K562 (cell line): ENCODE data around the gene DTX4. TPM values are rescaled to one million over a fixed set of nuclear protein-coding genes. Genes with fewer than 3 reads are reported as not detected.

Experiments
- ATAC-seq: fragments of 200-7000 bp; cut with Tn5 transposase; 3 replicates; pipeline ENCODE4 v1.9.1; 2020; ENCODE audit warnings: moderate library complexity
- BruUV-seq: library from RNA; stranded (reverse); fragments of 400-500 nt; replicated peaks from 2 replicates; lab custom pipeline; 2021; lab: Mats Ljungman, UMichigan
- CTCF ChIA-PET: fragments of 300-600 bp; formaldehyde crosslinking; extraction: SDS; loops from one replicate; lab custom pipeline; 2021; ENCODE audit warnings: low intra/inter-chr PET ratio; lab: Yijun Ruan, JAX
- POLR2A ChIA-PET: fragments of 300-600, 350-650 bp; sonication (Branson Sonifier 250); formaldehyde crosslinking; extraction: SDS; loops from one replicate; lab custom pipeline; 2021; ENCODE audit warnings: antibody characterized with exemption, inconsistent platforms; lab: Yijun Ruan, JAX
- DNase-seq, 4 experiments: peaks; one replicate each; pipeline versions ENCODE4 v3.0.0 to v3.0.0-alpha.2; 2011 to 2018; ENCODE audit warnings: low spot score in 3 of 4, mixed read lengths in 3 of 4; ENCODE audit errors: extremely low read depth in 1 of 4
- FAIRE-seq: peaks from 2 replicates; lab custom pipeline; 2011; peaks lifted over from hg19 to GRCh38; lab: Jason Lieb, UNC
- H2AFZ ChIP-seq: 2 replicates; pipeline ENCODE4 v1.6.0; 2011; ENCODE audit warnings: low read depth, low read length, control low read depth, inconsistent platforms
- H3K27ac ChIP-seq: fragments of 200-600 bp; 3 replicates; pipeline ENCODE4 v1.8.0; 2011; ENCODE audit warnings: low read depth, mild to moderate bottlenecking, control low read depth, inconsistent platforms, low read length, moderate library complexity, mixed read lengths; ENCODE audit errors: extremely low read depth
- H3K27me3 ChIP-seq, 2 experiments: fragments of 300-600 bp in 1 of 2; 2 replicates in 1 of 2; 3 replicates in 1 of 2; pipeline versions ENCODE4 v1.6.0 to v1.8.0; 2011; ENCODE audit warnings: inconsistent platforms in 2 of 2, low read length in 2 of 2, mild to moderate bottlenecking in 1 of 2, mixed read lengths in 1 of 2, moderate library complexity in 1 of 2; ENCODE audit not compliant: control insufficient read depth in 2 of 2, insufficient read depth in 2 of 2
- H3K36me3 ChIP-seq: fragments of 300-600 bp; 3 replicates; pipeline ENCODE4 v1.8.0; 2011; ENCODE audit warnings: mild to moderate bottlenecking, low read length, inconsistent platforms; ENCODE audit not compliant: control insufficient read depth, insufficient read depth
- H3K4me1 ChIP-seq, 2 experiments: fragments of 200-600 bp in 1 of 2; replicated peaks in 1 of 2; 2 replicates in 1 of 2; 3 replicates in 1 of 2; pipeline versions ENCODE4 v1.5.1 to v1.8.0; 2011; ENCODE audit warnings: inconsistent platforms in 2 of 2, low read length in 2 of 2, mild to moderate bottlenecking in 1 of 2, mixed read lengths in 1 of 2, moderate library complexity in 1 of 2; ENCODE audit not compliant: control insufficient read depth in 2 of 2, insufficient read depth in 2 of 2
- H3K4me2 ChIP-seq: 2 replicates; pipeline ENCODE4 v1.6.1; 2011; ENCODE audit warnings: low read length, control low read depth, inconsistent platforms, mixed read lengths; ENCODE audit not compliant: insufficient read depth
- H3K4me3 ChIP-seq: fragments of 200-600 bp; sonication (generic), shearing (Covaris generic); 2 replicates; pipeline ENCODE4 v1.5.1; 2016; ENCODE audit warnings: control low read depth, inconsistent platforms
- H3K79me2 ChIP-seq: fragments of 200-600 bp; 3 replicates; pipeline ENCODE4 v1.8.0; 2011; ENCODE audit warnings: low read length, inconsistent platforms; ENCODE audit not compliant: control insufficient read depth, insufficient read depth
- H3K9ac ChIP-seq, 2 experiments: 2 replicates each; pipeline versions ENCODE4 v1.6.0 to v1.6.1; 2011; ENCODE audit warnings: low read depth in 2 of 2, low read length in 2 of 2, control low read depth in 1 of 2, inconsistent platforms in 1 of 2, mild to moderate bottlenecking in 1 of 2, mixed read lengths in 1 of 2; ENCODE audit not compliant: insufficient read depth in 1 of 2
- H3K9me1 ChIP-seq: one replicate; pipeline ENCODE4 v1.6.0; 2011; ENCODE audit warnings: inconsistent platforms, mild to moderate bottlenecking, low read length, moderate library complexity; ENCODE audit not compliant: control insufficient read depth, insufficient read depth
- H3K9me3 ChIP-seq: replicated peaks from 2 replicates; pipeline ENCODE4 v1.5.1; 2011; ENCODE audit warnings: low read depth, low read length, inconsistent platforms; ENCODE audit not compliant: control insufficient read depth, insufficient read depth
- H4K20me1 ChIP-seq: replicated peaks from 2 replicates; pipeline ENCODE4 v1.6.1; 2011; ENCODE audit warnings: low read length, inconsistent platforms, mixed read lengths; ENCODE audit not compliant: control insufficient read depth, insufficient read depth
- PTBP1 ChIP-seq: fragments of 200-400 bp; formaldehyde crosslinking; IDR thresholded peaks from 2 replicates; pipeline ENCODE4 v1.6.1; 2017; ENCODE audit warnings: low read depth, low read length
- RERE ChIP-seq: sonication (generic); formaldehyde crosslinking; IDR thresholded peaks from 2 replicates; pipeline ENCODE4 v1.8.0; 2023; ENCODE audit warnings: missing genetic modification reagents, mild to moderate bottlenecking, borderline replicate concordance
- RFX1 ChIP-seq: fragments of 450-650 bp; IDR thresholded peaks from 2 replicates; pipeline ENCODE4 v1.6.1; 2016; ENCODE audit warnings: mild to moderate bottlenecking, moderate library complexity
- STAT6 ChIP-seq: sonication (generic); formaldehyde crosslinking; IDR thresholded peaks from 2 replicates; pipeline ENCODE4 v1.8.1; 2023; ENCODE audit warnings: mild to moderate bottlenecking, missing genetic modification reagents
- XRCC4 ChIP-seq: IDR thresholded peaks from one replicate; pipeline ENCODE4 v1.6.1; 2011; ENCODE audit not compliant: insufficient read depth, insufficient read length; ENCODE audit errors: extremely low read depth
- ZFP36 ChIP-seq: fragments of 150-350 bp; IDR thresholded peaks from 2 replicates; pipeline ENCODE4 v1.6.1; 2018; ENCODE audit warnings: low read length, low read depth; ENCODE audit not compliant: partially characterized antibody
- WGBS: fragments of 100-300 bp; shearing (Covaris generic); methylation state at CpG from one replicate; pipeline ENCODE4 v1.1.6; 2016; ENCODE audit warnings: low coverage, mixed read lengths; ENCODE audit not compliant: insufficient coverage; ENCODE audit errors: missing lambda C conversion rate; 5-methylcytosine and 5-hydroxymethylcytosine counted together
- in situ Hi-C: fragments of 300-500 bp; cut with MboI; formaldehyde crosslinking; loops from 4 replicates; pipeline ENCODE4 v1.15.0; 2018; ENCODE audit warnings: inconsistent platforms, mixed read lengths
- intact Hi-C: fragments of 100-400 bp; cut with micrococcal nuclease; formaldehyde crosslinking; loops from 2 replicates; pipeline ENCODE4 v1.14.2; 2022
- polyA plus RNA-seq, 8 experiments: library from polyadenylated mRNA; depleted of rRNA in 4 of 8; stranded (reverse) in 5 of 8; unstranded in 3 of 8; fragments of >200 nt; fragmentation: Nextera tagmentation in 2 of 8; fragmentation: Illumina TruSeq in 1 of 8; extraction: Ambion mirVana in 2 of 8; extraction: Trizol in 1 of 8; gene quantifications; 2 replicates each; pipeline versions ENCODE4 v1.2.1 to v1.2.3, GENCODE V29; 2011 to 2014; ENCODE audit warnings: inconsistent platforms in 1 of 8, missing spikeins in 1 of 8
- total RNA-seq, 7 experiments: library from RNA; depleted of rRNA in 6 of 7; stranded (reverse); fragments of >200 nt in 6 of 7; fragmentation: Illumina TruSeq in 2 of 7; extraction: Trizol in 2 of 7; gene quantifications; 2 replicates each; pipeline versions ENCODE4 v1.2.1 to v1.2.3, GENCODE V29; 2011 to 2021; ENCODE audit warnings: low replicate concordance in 1 of 7

The DTX4 gene
- total and polyA plus RNA-seq, 9 of the 15 experiments (the other 6 are each of a cell fraction or from before 2014, with no cell fraction given): 0.03 to 0.47 (median 0.04) TPM; not detected in 4

- in situ Hi-C loops: loop anchor here (25.0 kb wide), 1 partner anchor 506 kb away; no protein-coding TSS in a partner anchor
- FAIRE-seq: no peak
- 0% methylated on average over 2 of the region's 2 CpGs for WGBS
These were observed 9.0 kb downstream of the DTX4 start for GRCh38 chr11:59180907-59181306.

More at GRCh38 chr11:59180907-59181306, 9.0 kb downstream of the DTX4 start:
- no peak overlapping the region for H3K27ac ChIP-seq
- H3K9me3 ChIP-seq: no peaks in the 10 kb centered on the region
- TF ChIP-seq STAT6 (CRISPR knock-in tag): no peak
- TF ChIP-seq XRCC4: no peak
- no peak for TF ChIP-seq PTBP1
- TF ChIP-seq RFX1: no peak
- no peak for TF ChIP-seq ZFP36
- no peak for TF ChIP-seq RERE (CRISPR knock-in tag)
- peaks cover 0 to 6% of the 10 kb centered on the region in 2 experiments; a peak in 1 of 5 replicates for H3K4me1 ChIP-seq
- H3K9ac ChIP-seq: no peak overlapping the region
- intact Hi-C loops: no loop called here
- DNase-seq (no peak), ATAC-seq (no peak)
- no peaks in the 10 kb centered on the region for H3K79me2 ChIP-seq
- H3K4me2 ChIP-seq: no peak overlapping the region
- ChIA-PET CTCF (no interaction called here), POLR2A (interaction anchor here (0.7 kb wide), 1 partner anchor 30 kb away, joined by 4 read pairs; no protein-coding TSS in a partner anchor)
- H3K27me3 ChIP-seq: peaks cover 0 to 21% of the 10 kb centered on the region in 2 experiments; a peak in 2 of 5 replicates
- no peaks in the 10 kb centered on the region for H3K9me1 ChIP-seq
- H3K4me3 ChIP-seq: no peak overlapping the region
- no peaks in the 10 kb centered on the region for H3K36me3 ChIP-seq
- no peak overlapping the region for H2AFZ ChIP-seq
- no TSS peak for BruUV-seq
- H4K20me1 ChIP-seq: no peaks in the 10 kb centered on the region; the same call in 1 of the 2 replicates
